GM04503 (cell line): ENCODE measurements around the gene C1QTNF2.

Experiments used
- DNase-seq: peaks from one replicate; pipeline ENCODE4 v3.0.0-alpha.2; 2012; ENCODE audit warnings: low read depth

The C1QTNF2 gene, protein sequence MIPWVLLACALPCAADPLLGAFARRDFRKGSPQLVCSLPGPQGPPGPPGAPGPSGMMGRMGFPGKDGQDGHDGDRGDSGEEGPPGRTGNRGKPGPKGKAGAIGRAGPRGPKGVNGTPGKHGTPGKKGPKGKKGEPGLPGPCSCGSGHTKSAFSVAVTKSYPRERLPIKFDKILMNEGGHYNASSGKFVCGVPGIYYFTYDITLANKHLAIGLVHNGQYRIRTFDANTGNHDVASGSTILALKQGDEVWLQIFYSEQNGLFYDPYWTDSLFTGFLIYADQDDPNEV

DNA sequence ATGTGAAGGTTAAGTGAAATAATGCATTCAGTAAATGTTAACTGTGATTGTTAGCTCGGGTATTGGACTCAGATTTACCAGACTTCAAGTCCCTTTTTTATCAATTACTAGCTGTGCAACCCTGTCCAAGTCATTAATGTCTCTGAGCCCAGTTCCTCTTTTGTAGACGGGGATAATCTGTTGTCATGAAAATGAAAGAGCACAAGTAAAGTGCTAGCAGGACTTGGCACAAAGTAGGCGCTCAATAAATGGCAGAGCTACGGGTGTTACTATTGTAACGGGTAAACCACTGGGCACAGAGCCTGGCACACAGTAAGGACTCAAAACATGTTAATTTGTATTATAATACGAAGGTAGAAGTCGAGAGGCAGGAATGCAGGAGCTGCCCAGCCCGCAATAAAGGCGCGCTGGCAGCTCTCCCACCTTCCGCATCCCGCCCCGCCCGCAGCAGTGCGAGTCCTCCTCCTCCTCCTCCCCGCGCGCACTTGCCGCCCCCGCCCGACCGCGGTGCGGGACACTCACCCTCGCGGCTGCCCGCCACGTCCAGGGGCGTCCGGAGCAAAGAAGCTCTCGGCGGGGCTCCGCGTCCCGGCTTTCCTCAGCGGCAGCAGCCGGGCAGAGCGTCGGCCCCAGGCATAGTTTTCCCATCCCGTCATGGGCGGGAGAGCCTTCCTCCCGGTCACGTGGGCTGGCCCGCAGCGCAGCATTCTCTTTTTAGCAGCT, at the start of gene C1QTNF2:
C1QTNF2 (minus strand) TSS at position 637 of the 723 bp plus-strand sequence. CDS start 15,615 bp downstream, outside the sequence.
- peak; percentile 31 for DNase-seq

- DNase-seq, result no peak
These were observed 49.8 kb upstream of the C1QTNF2 start for GRCh38 chr5:160420331-160420610.

- no peak for DNase-seq
These were observed 49.3 kb upstream of the C1QTNF2 start for GRCh38 chr5:160419458-160420330.

- DNase-seq, result peak; percentile 77
These were observed 48.4 kb upstream of the C1QTNF2 start, which contains the start of gene SLU7 for GRCh38 chr5:160418561-160419457. Gene SLU7 (minus strand): TSS chr5:160419081. CDS start chr5:160415294, 3,787 bp downstream.

- DNase-seq, result peak; percentile 64
These were observed 29.3 kb upstream of the C1QTNF2 start, which contains the start of gene FAM200C for GRCh38 chr5:160399402-160400353. Gene FAM200C (minus strand): TSS chr5:160400054. CDS start chr5:160395490, 4,564 bp downstream.

DNA sequence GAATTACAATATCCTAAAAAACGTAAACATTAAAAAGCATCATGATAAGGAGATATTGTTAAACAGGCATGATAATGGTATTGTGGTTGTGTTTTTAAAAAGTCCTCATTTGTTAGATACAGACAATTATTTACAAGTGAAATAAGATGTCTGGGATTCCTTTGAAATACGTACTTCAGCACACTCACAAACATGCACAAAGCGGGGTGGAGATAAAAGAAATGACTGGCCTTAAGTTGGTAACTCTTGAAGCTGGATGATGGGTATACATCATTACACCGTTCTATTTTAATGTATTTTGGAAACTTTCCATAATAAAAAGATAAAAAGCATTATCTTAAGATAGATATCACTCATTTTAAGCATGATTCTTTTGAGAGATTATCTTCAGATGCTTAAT, 28.4 kb upstream of the C1QTNF2 start:
- no peak for DNase-seq

DNA sequence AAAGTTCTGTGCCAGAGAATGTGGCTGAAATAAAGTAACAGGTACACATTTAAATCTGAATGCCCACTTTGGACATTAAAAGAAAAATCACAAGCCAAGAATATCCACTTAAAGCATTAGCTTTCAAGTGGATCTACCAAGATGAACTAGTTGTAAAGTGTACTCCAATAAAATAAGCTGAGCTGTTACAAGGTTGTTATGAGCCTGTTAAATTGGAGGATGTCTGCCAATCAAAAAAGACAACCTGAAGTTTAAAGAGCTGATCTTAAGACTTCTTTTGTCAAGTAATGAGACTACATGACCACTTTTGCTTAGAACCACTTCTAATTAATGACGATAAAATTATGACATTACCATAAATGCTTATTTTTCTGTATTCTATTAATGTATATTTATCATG, 27.1 kb upstream of the C1QTNF2 start:
- no peak for DNase-seq

DNA sequence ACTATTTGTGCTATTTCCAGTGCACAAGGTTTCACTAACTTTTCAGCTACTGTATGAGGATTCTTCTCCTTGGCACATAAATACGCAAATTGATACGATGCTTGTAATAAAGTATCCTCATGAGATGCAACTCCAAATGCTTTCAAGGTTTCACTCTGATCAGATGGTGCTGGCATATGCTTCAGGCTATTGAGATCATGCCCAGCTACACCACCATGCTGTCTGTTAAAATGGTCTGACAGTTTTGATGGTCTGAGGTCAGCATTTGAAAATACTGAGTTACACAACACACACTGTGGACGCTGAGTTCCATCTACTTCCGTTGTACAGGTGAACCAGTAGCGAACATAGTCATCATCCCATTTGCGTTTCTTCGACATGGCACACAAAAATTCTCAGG, 24.7 kb upstream of the C1QTNF2 start:
- DNase-seq, result no peak

DNA sequence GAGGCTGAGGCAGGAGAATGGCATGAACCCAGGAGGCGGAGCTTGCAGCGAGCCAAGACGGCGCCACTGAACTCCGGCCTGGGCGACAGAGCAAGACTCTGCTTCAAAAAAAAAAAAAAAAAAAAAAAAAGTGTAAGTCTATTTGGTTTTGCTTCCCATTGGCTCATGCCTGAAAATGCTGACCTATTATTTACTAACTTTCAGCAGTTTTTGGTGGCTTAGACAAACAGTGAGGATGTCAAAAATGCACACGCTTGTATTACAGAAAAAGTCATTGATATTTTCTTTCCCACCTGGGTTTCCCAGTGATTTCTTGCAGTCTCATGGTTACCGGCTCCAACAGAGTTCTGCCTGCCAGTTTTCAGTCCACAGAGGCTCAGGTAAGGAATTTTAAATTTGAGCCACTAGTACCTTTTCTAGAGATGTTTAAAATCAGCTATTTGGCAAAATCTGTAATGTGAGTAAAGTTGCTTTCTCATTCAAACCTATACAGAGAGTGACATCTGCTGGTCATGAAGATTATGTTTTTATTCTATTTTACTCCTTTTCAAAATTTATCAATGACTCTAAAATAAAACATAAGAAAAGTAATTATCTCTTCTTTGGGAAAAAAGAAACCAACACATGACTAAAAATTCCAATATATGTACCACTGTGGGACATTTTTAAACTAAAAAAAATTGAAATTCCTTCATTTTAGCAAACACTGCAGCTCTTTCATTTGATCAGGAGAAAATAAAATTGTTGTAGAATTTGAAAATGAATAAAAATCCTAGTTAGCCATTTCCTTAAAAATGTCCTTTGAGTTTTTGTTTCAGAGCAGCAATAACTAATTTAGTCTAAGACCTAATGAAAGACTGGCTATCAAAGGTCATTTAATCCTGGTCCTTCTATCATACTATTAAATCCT, 20.6 kb upstream of the C1QTNF2 start:
- no peak for DNase-seq

DNA sequence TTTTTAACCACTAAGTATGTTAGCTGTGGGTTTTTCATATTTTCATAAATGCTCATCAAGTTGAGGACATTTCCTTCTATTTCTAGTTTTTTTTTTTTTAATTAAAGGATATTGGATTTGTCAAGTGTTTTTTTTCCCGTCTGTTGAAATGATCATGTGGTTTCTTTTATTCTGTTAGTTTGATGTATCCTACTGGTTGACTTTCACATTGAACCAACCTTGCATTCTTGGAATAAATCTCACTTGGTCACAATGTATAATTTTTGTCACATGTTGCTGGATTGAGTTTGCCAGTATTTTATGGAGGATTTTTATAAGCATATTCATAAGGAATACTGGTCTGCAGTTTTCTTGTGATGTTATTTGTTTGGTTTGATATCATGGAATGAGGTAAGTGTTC, 17.0 kb upstream of the C1QTNF2 start:
- no peak for DNase-seq

DNA sequence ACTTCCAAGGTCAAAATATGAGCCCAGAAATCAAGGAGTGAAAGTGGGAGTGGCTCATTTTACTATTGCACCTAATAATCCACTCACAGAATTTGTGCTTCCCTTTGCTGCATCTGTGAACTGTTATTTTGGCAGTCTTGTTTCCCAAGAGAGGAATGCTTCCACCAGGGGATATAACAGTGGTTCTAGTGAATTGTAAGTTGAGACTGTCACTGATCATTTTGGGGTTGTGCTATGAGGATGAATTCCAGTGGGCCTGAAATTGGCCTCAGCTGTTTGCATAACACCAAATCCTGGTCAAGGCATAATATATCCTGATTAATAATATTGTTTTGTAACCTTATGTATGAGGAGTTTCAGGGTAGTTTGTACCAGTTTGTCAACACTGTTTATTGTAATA, 15.1 kb upstream of the C1QTNF2 start:
- DNase-seq, result no peak

DNA sequence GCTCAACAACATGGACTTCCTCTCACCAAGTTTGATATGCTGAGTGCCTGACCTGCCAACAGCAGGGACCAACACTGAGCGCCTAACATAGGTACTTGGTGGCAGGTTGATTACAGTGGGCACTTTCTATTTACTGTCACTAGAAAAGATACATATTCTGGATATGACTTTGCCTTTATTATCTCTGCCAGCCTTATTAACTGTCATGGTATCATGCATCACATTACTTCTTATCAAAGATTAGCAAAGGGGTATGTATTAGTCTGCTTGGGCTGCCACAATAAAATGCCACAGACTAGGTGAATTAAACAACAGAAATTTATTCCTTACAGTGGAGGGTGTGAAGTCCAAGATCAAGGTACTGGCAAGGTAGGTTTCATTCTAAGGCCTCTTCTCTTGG, 14.3 kb upstream of the C1QTNF2 start:
- DNase-seq, result no peak

DNA sequence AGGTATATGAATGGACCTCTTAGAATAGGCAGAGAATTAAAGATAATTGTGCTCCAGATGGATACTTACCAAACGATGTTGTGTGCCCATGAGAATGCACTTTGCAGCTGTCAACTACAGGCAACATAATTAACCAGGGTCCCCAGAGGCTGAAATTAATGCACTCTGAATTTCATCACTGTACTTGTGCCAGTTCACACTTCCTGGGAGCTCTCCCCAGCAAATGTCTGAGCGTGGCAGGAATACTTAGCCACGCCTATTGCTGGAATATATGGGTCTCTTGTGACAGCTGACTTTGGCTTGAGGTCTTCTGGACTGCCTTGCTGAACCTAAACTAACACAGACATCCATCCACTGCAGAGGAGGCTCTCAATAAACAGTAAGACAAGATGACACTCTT, 11.9 kb upstream of the C1QTNF2 start:
- DNase-seq, result no peak

GRCh38 chr5:160380041-160380440, 9.6 kb upstream of the C1QTNF2 start:
- DNase-seq, result no peak

DNA sequence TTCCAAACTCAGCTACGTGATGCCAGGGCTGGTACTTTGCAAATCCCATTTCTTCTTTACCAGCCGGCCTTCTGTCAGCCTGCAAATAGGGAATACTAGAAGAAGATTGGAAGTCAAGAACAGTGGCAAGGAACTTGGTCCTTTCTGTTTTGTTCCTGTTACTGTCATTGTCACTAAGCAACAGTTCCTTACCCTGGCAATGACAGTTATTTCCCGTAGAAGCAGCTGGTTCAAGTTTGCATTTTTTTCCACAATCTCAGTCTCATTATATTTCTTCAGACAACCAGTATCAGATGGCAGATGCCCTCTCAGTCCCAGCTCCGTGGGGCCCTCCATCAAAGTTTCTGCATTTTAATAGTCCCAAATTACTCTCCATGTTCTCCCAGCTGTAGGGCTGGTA, 9.1 kb upstream of the C1QTNF2 start:
- no peak for DNase-seq

- no peak for DNase-seq
These were observed 7.9 kb upstream of the C1QTNF2 start for GRCh38 chr5:160378330-160378729.

DNA sequence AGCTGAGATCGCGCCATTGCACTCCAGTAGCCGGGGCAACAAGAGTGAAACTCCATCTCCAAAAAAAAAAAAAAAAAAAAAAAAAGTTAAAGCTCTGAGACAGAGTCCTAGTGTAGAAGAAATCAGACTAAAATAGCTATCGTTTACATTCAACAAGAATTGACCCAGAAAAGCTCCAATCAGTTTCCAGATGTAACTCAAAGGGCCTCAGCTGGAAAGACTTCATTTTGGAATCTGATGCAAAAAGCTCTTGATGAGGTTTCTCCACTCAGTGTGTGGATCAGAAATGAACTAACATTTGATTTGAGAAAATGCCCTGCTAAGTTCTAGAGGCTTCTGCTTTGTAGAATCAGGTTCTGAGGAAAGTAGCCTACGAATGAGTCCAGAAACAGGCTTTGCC, 7.2 kb upstream of the C1QTNF2 start:
- no peak for DNase-seq

DNA sequence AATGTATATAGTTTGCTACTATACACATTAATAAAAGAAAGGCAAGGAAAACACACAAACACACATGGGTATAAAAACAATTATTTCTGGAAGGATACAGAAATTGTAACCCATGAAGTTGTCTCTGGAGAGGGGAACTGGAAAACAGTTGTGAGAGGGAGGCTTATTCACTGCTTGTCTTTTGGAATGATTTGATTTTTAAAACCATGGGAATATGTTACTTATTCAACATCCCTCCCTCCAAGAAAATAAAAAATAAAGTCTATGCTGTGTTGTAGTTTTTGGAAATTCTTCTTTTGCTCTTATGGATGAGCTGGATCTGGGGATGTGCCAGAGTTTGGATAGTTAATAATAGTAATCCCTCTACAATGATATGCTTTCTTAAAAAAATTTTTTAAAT, 6.0 kb upstream of the C1QTNF2 start:
- DNase-seq, result no peak

DNA sequence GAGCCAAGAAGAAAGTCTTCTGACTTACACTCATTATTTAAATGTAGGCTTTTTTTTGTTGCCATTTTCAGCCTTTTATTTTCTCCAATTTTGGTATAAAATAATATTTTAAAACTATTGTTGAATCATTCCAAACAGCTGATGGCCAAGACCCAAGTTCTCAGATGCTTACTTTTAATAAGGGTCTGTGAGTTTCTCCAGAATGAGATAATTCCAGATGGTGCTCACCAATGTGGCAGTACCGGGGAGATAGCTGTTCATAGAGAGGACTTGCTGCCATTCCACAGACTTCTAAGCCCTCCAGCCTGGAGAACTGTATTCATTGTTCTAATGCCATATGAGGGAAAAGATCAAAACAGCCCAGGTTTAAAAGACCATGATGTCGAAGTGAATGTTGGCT, 5.3 kb upstream of the C1QTNF2 start:
- no peak for DNase-seq
